HT-29 (cell line): Measurements from ENCODE around the gene DENND4B. TPM values are rescaled to one million over a fixed set of nuclear protein-coding genes. Genes with fewer than 3 reads are reported as not detected.

Experiments
- DNase-seq: peaks from one replicate; pipeline ENCODE4 v3.0.0-alpha.2; 2015; ENCODE audit warnings: low spot score
- total RNA-seq: library from RNA; depleted of rRNA; stranded (reverse); fragments of >200 nt; shearing (Covaris generic); gene quantifications from 2 replicates; pipeline ENCODE4 v1.2.3, GENCODE V29; 2014

Gene DENND4B
- total RNA-seq, 1 experiment from 2014 or later = 36.5 TPM

GRCh38 chr1:153951183-153951582 lies 4.7 kb upstream of the DENND4B start:
- no peak for DNase-seq

GRCh38 chr1:153945795-153946621 lies 510 bp downstream of the DENND4B start:
- DNase-seq = peak; percentile 65

- DNase-seq = peak; percentile 41
Measured at GRCh38 chr1:153945131-153945794, 1.3 kb downstream of the DENND4B start.

GRCh38 chr1:153944827-153945117 lies 1.7 kb downstream of the DENND4B start:
- DNase-seq = no peak

- no peak for DNase-seq
Measured at GRCh38 chr1:153944005-153944826, 2.3 kb downstream of the DENND4B start.

- no peak for DNase-seq
Measured at GRCh38 chr1:153942766-153943549, 3.6 kb downstream of the DENND4B start.

GRCh38 chr1:153941826-153942725 lies 4.4 kb downstream of the DENND4B start:
- DNase-seq = no peak

GRCh38 chr1:153940756-153941155 lies 5.8 kb downstream of the DENND4B start:
- DNase-seq = no peak

GRCh38 chr1:153939476-153939875 lies 7.0 kb downstream of the DENND4B start:
- no peak for DNase-seq

GRCh38 chr1:153938996-153939395 lies 7.5 kb downstream of the DENND4B start:
- no peak for DNase-seq

- DNase-seq = no peak
Measured at GRCh38 chr1:153937331-153937730, 9.2 kb downstream of the DENND4B start.

GRCh38 chr1:153936011-153936802 lies 10.3 kb downstream of the DENND4B start:
- no peak for DNase-seq

GRCh38 chr1:153934746-153935145 lies 11.8 kb downstream of the DENND4B start:
- no peak for DNase-seq

- no peak for DNase-seq
Measured at GRCh38 chr1:153933955-153934354, 12.6 kb downstream of the DENND4B start.

GRCh38 chr1:153933430-153933829 lies 13.1 kb downstream of the DENND4B start:
- no peak for DNase-seq

GRCh38 chr1:153932156-153933131 lies 14.1 kb downstream of the DENND4B start:
- no peak for DNase-seq

- no peak for DNase-seq
Measured at GRCh38 chr1:153929981-153930948, 16.3 kb downstream of the DENND4B start.
